ENCODE results near the gene RNASEH2B.
A peak's percentile ranks its signal among the peaks of the same experiment; 100 is the strongest.

The RNASEH2B gene, protein sequence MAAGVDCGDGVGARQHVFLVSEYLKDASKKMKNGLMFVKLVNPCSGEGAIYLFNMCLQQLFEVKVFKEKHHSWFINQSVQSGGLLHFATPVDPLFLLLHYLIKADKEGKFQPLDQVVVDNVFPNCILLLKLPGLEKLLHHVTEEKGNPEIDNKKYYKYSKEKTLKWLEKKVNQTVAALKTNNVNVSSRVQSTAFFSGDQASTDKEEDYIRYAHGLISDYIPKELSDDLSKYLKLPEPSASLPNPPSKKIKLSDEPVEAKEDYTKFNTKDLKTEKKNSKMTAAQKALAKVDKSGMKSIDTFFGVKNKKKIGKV

GRCh38 chr13:50909605-50910484 lies at the start of gene RNASEH2B:
Gene RNASEH2B, plus strand, starts transcription at chr13:50909791. Its CDS starts 286 bp downstream, at chr13:50910077.
- DNase-seq (ENCODE audit: low read depth): peak; percentile 58

DNA sequence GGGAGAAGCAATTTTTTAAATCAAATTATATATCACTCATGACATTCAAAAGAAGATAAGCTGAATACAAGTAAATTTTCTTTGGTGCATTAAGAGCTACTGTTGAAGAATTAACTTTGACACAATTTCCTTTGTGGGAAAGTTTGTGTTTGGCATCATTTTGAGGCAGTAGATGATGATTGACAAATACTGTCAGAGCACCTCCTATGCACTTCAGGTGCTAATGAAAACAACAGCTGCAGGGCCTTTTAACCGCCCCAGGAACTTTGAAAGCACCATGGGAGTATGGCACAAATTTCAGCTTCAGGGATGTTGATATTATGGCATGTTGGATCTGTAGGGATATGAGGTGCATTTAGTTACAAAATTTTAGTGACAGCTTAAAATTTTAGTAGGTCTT lies 45.1 kb upstream of the RNASEH2B start:
- no peak for DNase-seq (ENCODE audit: low read depth)

- DNase-seq (ENCODE audit: low read depth): no peak
These were observed 42.6 kb upstream of the RNASEH2B start for GRCh38 chr13:50866817-50867636.

DNA sequence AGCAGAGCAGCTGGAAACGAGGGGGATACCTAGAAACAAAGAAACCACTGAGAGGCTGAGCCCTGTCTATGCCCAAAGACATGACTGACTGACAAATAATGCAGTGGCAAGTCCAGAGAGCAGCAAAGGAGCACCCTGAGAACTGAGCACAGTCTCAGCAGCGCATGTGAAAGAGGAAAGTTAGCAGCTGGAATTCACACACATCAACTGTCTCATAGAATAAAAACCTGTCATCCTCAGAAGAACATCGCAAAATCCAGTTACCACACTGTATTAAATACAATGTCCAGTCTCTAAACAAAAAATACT lies 42.0 kb upstream of the RNASEH2B start:
- no peak for DNase-seq (ENCODE audit: low read depth)

GRCh38 chr13:50871405-50871804 lies 38.2 kb upstream of the RNASEH2B start:
- no peak for DNase-seq (ENCODE audit: low read depth)

DNA sequence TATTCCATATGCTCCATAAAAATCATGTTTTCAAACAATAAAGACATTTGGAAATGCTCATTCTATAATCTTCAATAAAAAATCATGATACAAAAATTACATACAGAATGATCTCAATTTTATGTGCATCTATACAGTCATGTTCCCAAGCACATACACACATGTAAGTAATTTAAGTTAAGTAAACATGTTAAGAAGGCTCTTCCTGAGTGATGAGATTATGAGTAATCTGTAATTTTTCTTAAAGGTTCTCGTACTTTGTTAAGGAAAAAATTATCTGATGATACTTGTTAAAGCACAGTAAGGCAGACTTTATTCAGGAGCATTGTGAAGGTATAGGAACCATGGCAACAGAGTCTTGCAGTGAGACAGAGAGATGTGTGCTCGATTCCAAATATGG lies 36.1 kb upstream of the RNASEH2B start:
- no peak for DNase-seq (ENCODE audit: low read depth)

- DNase-seq (ENCODE audit: low read depth): no peak
These were observed 35.6 kb upstream of the RNASEH2B start for GRCh38 chr13:50873991-50874390.

GRCh38 chr13:50882816-50883435 lies 26.7 kb upstream of the RNASEH2B start:
- DNase-seq (ENCODE audit: low read depth): no peak

DNA sequence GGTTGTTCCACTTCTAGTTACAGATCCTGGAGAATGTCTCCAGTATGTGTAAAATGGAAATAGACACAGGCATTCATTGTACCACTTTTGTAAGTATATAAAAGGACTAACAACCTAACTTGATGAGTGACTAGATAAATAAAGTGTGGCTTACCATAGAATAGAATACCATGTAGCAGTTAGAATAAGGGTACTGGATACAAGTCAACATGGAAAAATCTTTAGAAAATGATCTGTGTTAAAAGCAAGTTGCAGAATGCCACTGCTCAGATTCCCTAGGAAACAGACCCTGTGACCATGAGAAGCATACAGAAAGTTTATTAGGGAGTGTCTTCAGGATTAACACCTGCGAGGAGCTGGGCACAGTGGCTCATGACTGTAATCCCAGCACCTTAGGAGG lies 25.9 kb upstream of the RNASEH2B start:
- DNase-seq (ENCODE audit: low read depth): no peak

DNA sequence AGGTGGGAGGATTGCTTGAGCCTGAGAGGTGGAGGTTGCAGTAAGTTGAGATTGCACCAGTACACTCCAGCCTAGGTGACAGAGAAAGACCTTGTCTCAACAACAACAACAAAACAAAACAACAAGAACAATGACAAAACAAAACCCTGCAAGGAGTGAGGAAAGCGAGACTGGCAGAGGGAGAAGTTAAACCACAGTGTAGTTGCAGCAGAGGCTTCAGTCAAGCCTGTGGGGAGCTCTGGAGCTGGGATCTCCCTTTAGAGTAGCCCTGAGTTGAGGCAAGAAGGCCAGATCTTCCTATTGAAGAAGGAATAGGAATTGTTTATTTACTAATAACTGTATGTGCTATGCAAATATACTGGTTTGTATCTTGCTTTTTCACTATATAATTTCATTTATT lies 25.3 kb upstream of the RNASEH2B start:
- no peak for DNase-seq (ENCODE audit: low read depth)

- DNase-seq (ENCODE audit: low read depth): no peak
These were observed 22.4 kb upstream of the RNASEH2B start for GRCh38 chr13:50887151-50887550.

DNA sequence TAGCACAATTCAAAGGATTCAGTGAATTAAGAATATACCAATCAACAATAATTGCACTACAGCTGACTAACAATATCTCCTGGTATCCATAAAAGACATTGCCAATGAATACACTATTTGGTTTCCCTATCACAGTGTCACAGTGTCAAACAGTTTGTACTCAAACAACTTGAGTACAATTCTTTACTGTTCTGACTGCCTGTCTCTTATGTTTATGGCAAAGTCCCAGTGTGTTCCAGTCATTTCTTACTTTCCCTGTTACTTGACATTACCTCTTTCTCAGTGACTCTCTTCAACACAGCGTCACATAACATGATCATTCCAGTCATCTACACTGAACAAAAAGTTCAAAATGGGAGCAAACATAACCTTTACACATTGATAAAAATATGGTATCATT lies 21.2 kb upstream of the RNASEH2B start:
- DNase-seq (ENCODE audit: low read depth): no peak

- no peak for DNase-seq (ENCODE audit: low read depth)
These were observed 20.3 kb upstream of the RNASEH2B start for GRCh38 chr13:50889317-50889716.

DNA sequence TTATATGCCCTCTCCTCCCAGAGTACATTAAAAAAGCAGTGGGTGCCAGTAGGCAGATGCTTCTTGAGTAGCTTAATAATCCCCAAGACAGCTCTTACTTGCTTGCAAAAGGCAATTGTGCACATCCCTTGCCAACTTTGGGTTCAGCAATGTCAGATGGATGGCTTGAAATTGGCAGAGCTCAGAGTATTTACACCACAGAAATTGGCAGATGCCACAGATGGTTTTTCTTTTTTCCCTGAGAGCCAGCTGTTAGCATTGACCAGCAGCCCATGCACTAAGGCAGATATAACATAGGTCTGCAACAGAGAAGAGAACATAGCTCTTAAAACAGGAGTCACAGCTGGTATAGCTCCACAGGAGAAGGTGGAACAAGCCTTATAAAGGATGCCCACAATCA lies 18.4 kb upstream of the RNASEH2B start:
- no peak for DNase-seq (ENCODE audit: low read depth)

DNA sequence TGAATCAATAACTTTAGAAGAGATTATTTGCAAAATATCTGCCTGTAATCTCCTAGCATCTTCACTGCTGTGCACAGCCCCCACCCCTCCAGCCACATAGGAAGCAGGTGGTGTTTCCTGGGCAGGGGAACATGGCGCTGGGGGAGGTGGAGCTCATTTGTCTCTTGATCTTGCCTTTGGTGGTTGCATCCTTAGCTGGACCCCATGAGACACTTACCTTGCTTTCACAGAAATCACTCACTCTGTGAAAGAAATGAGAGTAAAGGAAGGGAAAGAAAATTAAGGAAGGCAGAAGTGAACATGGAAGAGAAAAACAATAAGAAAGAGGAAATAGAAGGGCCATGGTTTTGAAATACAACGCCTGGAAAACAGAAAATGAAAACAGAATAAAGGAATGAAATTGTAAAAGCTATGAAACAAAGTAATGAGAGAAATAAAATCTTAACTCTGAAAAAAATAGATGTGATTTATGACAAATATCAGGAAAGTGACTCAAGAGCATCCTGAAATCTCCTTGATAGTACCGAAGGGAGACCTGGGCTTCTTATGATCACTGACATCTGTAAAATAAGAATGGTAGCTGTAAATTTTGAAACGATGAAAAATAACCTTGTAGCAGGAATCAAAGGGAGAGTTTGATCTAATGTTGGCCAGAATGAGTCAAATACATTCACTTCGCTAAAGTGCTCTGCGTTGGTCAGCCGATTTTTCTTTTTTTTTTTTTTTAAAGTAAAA lies 17.2 kb upstream of the RNASEH2B start:
- DNase-seq (ENCODE audit: low read depth): no peak

DNA sequence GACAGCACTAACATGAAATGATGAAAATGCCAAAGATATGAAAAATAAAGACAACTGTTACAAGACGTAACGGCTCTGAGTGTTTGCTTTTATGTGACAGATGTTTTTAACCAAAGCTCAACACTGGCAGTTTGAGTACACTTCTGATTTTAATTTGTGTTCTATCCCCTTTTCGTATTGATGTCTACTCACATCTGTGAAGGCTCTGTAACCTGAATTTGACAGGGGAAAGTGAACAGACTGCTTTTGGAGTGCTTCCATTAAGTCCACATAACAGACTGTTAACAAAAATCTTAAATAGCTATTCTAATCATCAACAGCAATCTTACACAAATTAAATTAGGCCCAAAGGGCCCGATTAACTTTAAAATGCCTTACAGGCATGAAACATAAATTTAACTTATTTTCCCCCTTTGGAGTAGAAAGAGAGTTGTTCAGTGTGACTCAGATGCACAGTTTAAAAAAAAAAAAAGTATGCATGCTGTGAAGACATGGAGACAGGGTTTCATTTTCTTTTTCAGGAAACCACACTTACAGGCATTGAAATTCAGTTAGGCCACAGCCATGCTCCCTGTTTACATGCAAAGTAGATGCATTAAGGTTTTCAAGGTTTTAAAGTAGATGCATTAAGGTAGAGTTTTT lies 16.3 kb upstream of the RNASEH2B start:
- DNase-seq (ENCODE audit: low read depth): no peak

DNA sequence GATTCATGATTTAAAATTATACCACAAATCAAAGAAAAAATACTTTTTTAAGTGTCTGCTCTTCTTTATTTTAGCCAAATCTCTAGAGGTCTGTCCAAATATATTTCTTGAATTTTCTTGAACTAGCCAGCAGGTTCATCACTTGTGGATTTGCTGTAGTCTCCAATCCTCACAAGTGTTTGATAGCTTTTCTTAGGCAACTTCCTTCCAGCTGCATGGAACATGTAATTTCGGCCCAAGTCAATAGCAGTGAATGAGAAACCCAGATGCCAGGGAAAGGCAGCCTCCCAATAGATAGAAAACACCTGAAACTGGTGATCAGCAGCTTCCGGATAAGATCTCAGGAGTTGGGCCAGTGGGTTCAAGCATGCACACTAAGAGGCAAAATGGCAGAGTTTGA lies 15.6 kb upstream of the RNASEH2B start:
- no peak for DNase-seq (ENCODE audit: low read depth)

DNA sequence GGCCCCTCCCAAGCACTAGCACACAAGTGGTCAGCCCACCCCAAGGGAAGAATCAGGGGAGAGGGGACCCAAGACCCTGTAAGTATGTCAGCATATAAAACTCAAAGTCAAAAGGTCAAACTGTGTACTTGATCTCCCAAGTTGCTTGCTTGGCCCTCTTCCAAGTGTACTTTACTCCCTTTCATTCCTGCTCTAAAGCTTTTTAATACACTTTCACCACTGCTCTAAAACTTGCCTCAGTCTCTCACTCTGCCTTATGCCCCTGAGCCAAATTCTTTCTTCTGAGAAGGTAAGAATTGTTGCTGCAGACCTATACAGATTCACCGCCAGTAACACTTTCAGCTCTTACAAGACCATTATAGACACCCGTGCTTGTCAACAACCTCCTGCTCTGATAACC lies 15.1 kb upstream of the RNASEH2B start:
- DNase-seq (ENCODE audit: low read depth): no peak

DNA sequence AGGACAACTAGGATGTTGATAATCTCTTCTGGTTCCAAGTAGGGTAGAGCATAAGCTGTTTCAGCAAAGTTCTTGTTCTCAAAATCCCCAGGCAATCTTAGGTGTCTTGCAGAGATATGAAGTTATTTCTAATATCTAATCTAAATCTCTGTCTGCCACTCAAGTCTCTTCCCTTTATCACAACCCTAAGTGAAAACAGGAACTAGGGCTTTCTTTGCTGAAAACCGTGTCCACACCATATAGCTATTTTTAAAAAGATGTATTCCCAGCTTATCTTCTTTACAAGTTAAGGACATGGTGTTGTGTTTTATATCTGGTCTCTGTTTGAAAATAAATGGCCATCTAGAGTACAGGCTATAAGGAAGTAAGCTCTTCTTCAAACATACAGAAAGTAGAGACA lies 11.3 kb upstream of the RNASEH2B start:
- DNase-seq (ENCODE audit: low read depth): no peak

GRCh38 chr13:50901701-50902100 lies 7.9 kb upstream of the RNASEH2B start:
- DNase-seq (ENCODE audit: low read depth): no peak

GRCh38 chr13:50905256-50905655 lies 4.3 kb upstream of the RNASEH2B start:
- DNase-seq (ENCODE audit: low read depth): no peak

Measured in T-helper 22 cell (primary cell).